Heart left ventricle (tissue), 13 donors: ENCODE results near the gene PLOD1.

Source experiments
- POLR2A ChIP-seq, 2 donors: fragments of 450-650 bp; IDR thresholded peaks; one replicate each; pipeline ENCODE4 v1.6.1; 2017; ENCODE audit warnings: antibody characterized with exemption in 2 of 2, mild to moderate bottlenecking in 2 of 2, moderate library complexity in 2 of 2
- TF ChIP-seq, protein P1 (sequence below), 12 donors: fragments of 200-600 bp; sonication (generic) in 4 of 12; IDR thresholded peaks; one replicate each; pipeline versions ENCODE4 v1.5.0 to v1.8.0; 2018 to 2022; ENCODE audit warnings: antibody characterized with exemption in 12 of 12, mild to moderate bottlenecking in 5 of 12
- donor health status: ischemic (EF 13 %, LVEDD 7.1; RV severe dilation, severe dysfunction).
- donor health status: DM: no; HTN: yes; CAD: no.
- donor health status: DM: no; HTN: no; CAD: no.
- donor health status: ischemic (EF 25% LVEDD 6.9; RV normal size, moderate dysfunction).
- donor health status: ischemic (EF 25% LVEDD 5.7; RV mildly dilated, moderate dysfunction).
- donor health status: ischemic (EF 35%, LVEDD 5.7; RV mildly dilated, moderate dysfunction).
- donor health status: nonischemic (EF 11% LVEDD 7.7; RV severe dilation, severe dysfunction).
- donor health status: DM: yes; HTN: yes; CAD: no.
- donor health status: PGD.
- donor health status: ischemic (EF 29% LVEDD 5.4; RV normal size, mild dysfunction).
- donor health status: nonischemic (EF 23%, LVEDD 6.1; RV moderate dilation, normal function).

DNA sequence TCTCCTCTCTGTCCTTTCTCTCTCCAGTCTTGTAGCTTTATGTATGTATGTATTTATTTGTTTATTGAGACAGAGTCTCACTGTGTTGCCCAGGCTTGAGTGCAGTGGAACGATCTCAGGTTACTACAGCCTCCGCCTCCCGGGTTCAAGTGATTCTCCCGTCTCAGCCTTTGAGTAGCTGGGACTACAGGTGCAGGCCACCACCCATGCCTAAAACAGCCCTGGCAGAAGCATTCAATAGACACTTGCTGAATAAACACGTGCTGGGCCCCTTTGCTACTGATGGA, 10.7 kb upstream of the PLOD1 start:
- TF ChIP-seq, protein P1, sequence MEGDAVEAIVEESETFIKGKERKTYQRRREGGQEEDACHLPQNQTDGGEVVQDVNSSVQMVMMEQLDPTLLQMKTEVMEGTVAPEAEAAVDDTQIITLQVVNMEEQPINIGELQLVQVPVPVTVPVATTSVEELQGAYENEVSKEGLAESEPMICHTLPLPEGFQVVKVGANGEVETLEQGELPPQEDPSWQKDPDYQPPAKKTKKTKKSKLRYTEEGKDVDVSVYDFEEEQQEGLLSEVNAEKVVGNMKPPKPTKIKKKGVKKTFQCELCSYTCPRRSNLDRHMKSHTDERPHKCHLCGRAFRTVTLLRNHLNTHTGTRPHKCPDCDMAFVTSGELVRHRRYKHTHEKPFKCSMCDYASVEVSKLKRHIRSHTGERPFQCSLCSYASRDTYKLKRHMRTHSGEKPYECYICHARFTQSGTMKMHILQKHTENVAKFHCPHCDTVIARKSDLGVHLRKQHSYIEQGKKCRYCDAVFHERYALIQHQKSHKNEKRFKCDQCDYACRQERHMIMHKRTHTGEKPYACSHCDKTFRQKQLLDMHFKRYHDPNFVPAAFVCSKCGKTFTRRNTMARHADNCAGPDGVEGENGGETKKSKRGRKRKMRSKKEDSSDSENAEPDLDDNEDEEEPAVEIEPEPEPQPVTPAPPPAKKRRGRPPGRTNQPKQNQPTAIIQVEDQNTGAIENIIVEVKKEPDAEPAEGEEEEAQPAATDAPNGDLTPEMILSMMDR (IDR thresholded peaks at IDR 0.05) = no peak
- no peak for TF ChIP-seq POLR2A (IDR thresholded peaks at IDR 0.05)
